GM12878 (cell line): ENCODE measurements around the gene FREY1. TPM values are rescaled to one million over a fixed set of nuclear protein-coding genes. Genes with fewer than 3 reads are reported as not detected.
A peak's percentile ranks its signal among the peaks of the same experiment; 100 is the strongest.

Source experiments
- ATAC-seq: fragments of 200-7000 bp; cut with Tn5 transposase; 3 replicates; pipeline ENCODE4 v1.9.1; 2020; ENCODE audit warnings: mild to moderate bottlenecking, moderate library complexity
- BruUV-seq: library from RNA; stranded (reverse); fragments of 400-500 nt; replicated peaks from 2 replicates; lab custom pipeline; 2021; lab: Mats Ljungman, UMichigan
- CTCF ChIA-PET: fragments of 300-600 bp; sonication (Branson Sonifier 250); formaldehyde crosslinking; extraction: SDS; loops from one replicate; lab custom pipeline; 2021; ENCODE audit warnings: inconsistent platforms; lab: Yijun Ruan, JAX
- POLR2A ChIA-PET: fragments of 350-600 bp; formaldehyde crosslinking; extraction: SDS; loops from one replicate; lab custom pipeline; 2021; ENCODE audit warnings: inconsistent platforms; lab: Charles Lee
- RAD21 ChIA-PET: fragments of 300-600 bp; sonication (Branson Sonifier 250); formaldehyde crosslinking; loops from one replicate; lab custom pipeline; 2023; ENCODE audit warnings: antibody characterized with exemption; ENCODE audit not compliant: unreplicated experiment; lab: Charles Lee
- SMC1A ChIA-PET: fragments of 300-600 bp; sonication (Branson Sonifier 250); formaldehyde crosslinking; loops from one replicate; lab custom pipeline; 2023; ENCODE audit not compliant: unreplicated experiment, uncharacterized antibody; lab: Charles Lee
- DNase-seq: peaks from one replicate; pipeline ENCODE4 v3.0.0-alpha.2; 2011; ENCODE audit warnings: low read depth, low spot score
- FAIRE-seq: peaks from 3 replicates; lab custom pipeline; 2011; peaks lifted over from hg19 to GRCh38; lab: Jason Lieb, UNC
- H2AFZ ChIP-seq: 2 replicates; pipeline ENCODE4 v1.6.0; 2011; ENCODE audit warnings: low read depth, low read length, control low read depth; ENCODE audit not compliant: control insufficient read depth
- H3K27ac ChIP-seq: 2 replicates; pipeline ENCODE4 v1.5.1; 2011; ENCODE audit warnings: control low read depth; ENCODE audit not compliant: control insufficient read depth, insufficient read depth
- H3K27me3 ChIP-seq, 2 experiments: replicated peaks in 1 of 2; 2 replicates each; pipeline versions ENCODE4 v1.6.0 to v1.6.1; 2011; ENCODE audit warnings: low read length in 1 of 2; ENCODE audit not compliant: control insufficient read depth in 2 of 2, insufficient read depth in 2 of 2
- H3K36me3 ChIP-seq, 2 experiments: 2 replicates each; pipeline ENCODE4 v1.5.1; 2011; ENCODE audit warnings: low read length in 1 of 2; ENCODE audit not compliant: control insufficient read depth in 2 of 2, insufficient read depth in 2 of 2
- H3K4me1 ChIP-seq: 2 replicates; pipeline ENCODE4 v1.6.1; 2011; ENCODE audit warnings: mild to moderate bottlenecking, low read length, moderate library complexity, mixed read lengths; ENCODE audit not compliant: control insufficient read depth, insufficient read depth
- H3K4me2 ChIP-seq: 2 replicates; pipeline ENCODE4 v1.6.0; 2011; ENCODE audit warnings: control low read depth; ENCODE audit not compliant: control insufficient read depth, insufficient read depth
- H3K4me3 ChIP-seq: fragments of 200-600 bp; sonication (generic); 2 replicates; pipeline ENCODE4 v1.5.1; 2016
- H3K79me2 ChIP-seq: 2 replicates; pipeline ENCODE4 v1.6.0; 2011; ENCODE audit warnings: low read length; ENCODE audit not compliant: control insufficient read depth, insufficient read depth
- H3K9ac ChIP-seq: 2 replicates; pipeline ENCODE4 v1.8.0; 2011; ENCODE audit warnings: low read length, control low read depth, mixed read lengths; ENCODE audit not compliant: control insufficient read depth, insufficient read depth
- H3K9me3 ChIP-seq: replicated peaks from 3 replicates; pipeline ENCODE4 v1.5.1; 2011; ENCODE audit warnings: mild to moderate bottlenecking, low read length; ENCODE audit not compliant: control insufficient read depth, insufficient read depth
- H4K20me1 ChIP-seq: 2 replicates; pipeline ENCODE4 v1.6.0; 2011; ENCODE audit not compliant: control insufficient read depth, insufficient read depth
- ASH2L ChIP-seq: fragments of 300-600, 200-600 bp; sonication (generic); IDR thresholded peaks from 2 replicates; pipeline ENCODE4 v1.6.1; 2017; ENCODE audit warnings: low read depth, mild to moderate bottlenecking, borderline replicate concordance
- CEBPB ChIP-seq, 2 experiments: fragments of 150-350 bp in 1 of 2; IDR thresholded peaks; 2 replicates each; pipeline ENCODE4 v1.6.1; 2012 to 2014; ENCODE audit warnings: low read depth in 2 of 2, low read length in 2 of 2, borderline replicate concordance in 1 of 2, inconsistent platforms in 1 of 2
- CHD4 ChIP-seq: fragments of 200-600 bp; sonication (generic); IDR thresholded peaks from 2 replicates; pipeline ENCODE4 v1.6.1; 2016; ENCODE audit warnings: mild to moderate bottlenecking
- EGR1 ChIP-seq, 2 experiments: IDR thresholded peaks; 1 replicate in 1 of 2; 2 replicates in 1 of 2; pipeline ENCODE4 v1.6.1; 2011 to 2012; ENCODE audit warnings: low read depth in 2 of 2, low read length in 2 of 2, borderline replicate concordance in 1 of 2, mild to moderate bottlenecking in 1 of 2, moderate library complexity in 1 of 2
- ETV6 ChIP-seq, 2 experiments: fragments of 450-650 bp in 1 of 2; IDR thresholded peaks in 1 of 2; conservative IDR thresholded peaks in 1 of 2; 2 replicates each; pipeline ENCODE4 v1.6.1; 2014; ENCODE audit warnings: antibody characterized with exemption in 1 of 2, borderline replicate concordance in 1 of 2, low read depth in 1 of 2, mild to moderate bottlenecking in 1 of 2, moderate library complexity in 1 of 2
- FOS ChIP-seq: IDR thresholded peaks from 3 replicates; pipeline ENCODE4 v1.6.1; 2011; ENCODE audit warnings: borderline replicate concordance; ENCODE audit not compliant: insufficient read length; ENCODE audit errors: extremely low read depth
- GABPA ChIP-seq: IDR thresholded peaks from 2 replicates; pipeline ENCODE4 v1.6.1; 2014; ENCODE audit warnings: antibody characterized with exemption, low read depth, mild to moderate bottlenecking, inconsistent platforms
- JUND ChIP-seq: IDR thresholded peaks from 2 replicates; pipeline ENCODE4 v1.6.1; 2012; ENCODE audit warnings: low read depth, mild to moderate bottlenecking, low read length, improper control_type of control experiment, moderate library complexity
- KDM1A ChIP-seq: fragments of 200-600 bp; sonication (generic); IDR thresholded peaks from 2 replicates; pipeline ENCODE4 v1.6.1; 2016; ENCODE audit warnings: borderline replicate concordance
- LARP7 ChIP-seq: fragments of 450-650 bp; IDR thresholded peaks from 2 replicates; pipeline ENCODE4 v1.6.1; 2017; ENCODE audit warnings: mild to moderate bottlenecking
- NR2F1 ChIP-seq: fragments of 450-650 bp; conservative IDR thresholded peaks from 2 replicates; pipeline ENCODE4 v1.6.1; 2017; ENCODE audit warnings: mild to moderate bottlenecking
- PAX5 ChIP-seq: IDR thresholded peaks from 2 replicates; pipeline ENCODE4 v1.6.1; 2011; ENCODE audit warnings: low read depth, low read length, borderline replicate concordance
- POLR2A ChIP-seq: IDR thresholded peaks from 2 replicates; pipeline ENCODE4 v1.6.1; 2011; ENCODE audit warnings: low read depth, mild to moderate bottlenecking, low read length
- POU2F2 ChIP-seq: IDR thresholded peaks from 3 replicates; pipeline ENCODE4 v1.6.1; 2011; ENCODE audit warnings: low read depth, mild to moderate bottlenecking, low read length, borderline replicate concordance
- RCOR1 ChIP-seq: conservative IDR thresholded peaks from 2 replicates; pipeline ENCODE4 v1.6.1; 2012; ENCODE audit warnings: low read depth, low read length, improper control_type of control experiment
- SIN3A ChIP-seq: IDR thresholded peaks from 2 replicates; pipeline ENCODE4 v1.6.1; 2012; ENCODE audit warnings: low read depth, low read length, improper control_type of control experiment
- SMARCA5 ChIP-seq: fragments of 450-650 bp; IDR thresholded peaks from 2 replicates; pipeline ENCODE4 v1.6.1; 2017; ENCODE audit warnings: mild to moderate bottlenecking
- WRNIP1 ChIP-seq: IDR thresholded peaks from 2 replicates; pipeline ENCODE4 v1.6.1; 2011; ENCODE audit warnings: low read depth, low read length, improper control_type of control experiment, borderline replicate concordance
- ZNF274 ChIP-seq: IDR thresholded peaks from one replicate; pipeline ENCODE4 v1.8.0; 2011; ENCODE audit not compliant: insufficient read length, insufficient read depth
- WGBS: methylation state at CpG from one replicate; pipeline ENCODE4 v1.1.6; 2016; ENCODE audit warnings: low lambda C conversion rate; ENCODE audit not compliant: insufficient replicate concordance, insufficient coverage; ENCODE audit errors: missing lambda C conversion rate; 5-methylcytosine and 5-hydroxymethylcytosine counted together
- in situ Hi-C: fragments of 300-500 bp; cut with MboI; formaldehyde crosslinking; loops from 9 replicates; pipeline ENCODE4 v1.14.3; 2018; ENCODE audit warnings: mixed read lengths
- intact Hi-C: fragments of 100-400 bp; cut with micrococcal nuclease; formaldehyde crosslinking; loops from one replicate; pipeline ENCODE4 v1.14.2; 2022; ENCODE audit not compliant: unreplicated experiment
- polyA plus RNA-seq, 11 experiments: library from polyadenylated mRNA; depleted of rRNA in 4 of 11; unstranded in 6 of 11; stranded (reverse) in 5 of 11; fragments of >200 nt; fragmentation: Nextera tagmentation in 4 of 11; fragmentation: Illumina TruSeq in 1 of 11; extraction: Ambion mirVana in 4 of 11; extraction: Trizol in 1 of 11; gene quantifications; 1 replicate in 1 of 11; 2 replicates in 10 of 11; pipeline versions ENCODE4 v1.2.1 to v1.2.3, GENCODE V29; 2011 to 2016; ENCODE audit warnings: inconsistent platforms in 2 of 11, missing spikeins in 2 of 11, low read depth in 1 of 11
- total RNA-seq, 4 experiments: library from RNA; depleted of rRNA in 3 of 4; stranded (reverse); fragments of >200 nt in 3 of 4; fragmentation: Illumina TruSeq in 1 of 4; extraction: Trizol in 1 of 4; gene quantifications; 2 replicates each; pipeline versions ENCODE4 v1.2.1 to v1.2.3, GENCODE V29; 2013 to 2021

Gene FREY1
- total and polyA plus RNA-seq, 10 of the 15 experiments (the other 5 are each of a cell fraction or from before 2014, with no cell fraction given) = 0.13 to 1.7 (median 0.39) TPM; not detected in 3

GRCh38 chr11:45907911-45908370 is 870 bp upstream of the FREY1 start:
- H3K4me3 ChIP-seq = no peak overlapping the region
- FAIRE-seq = no peak
- intact Hi-C loops (no loop called here), in situ Hi-C loops (no loop called here)
- H3K9ac ChIP-seq = no peak overlapping the region
- no peak overlapping the region for H2AFZ ChIP-seq
- no peaks in the 10 kb centered on the region for H3K4me1 ChIP-seq
- ATAC-seq = no peak
- SMC1A ChIA-PET = no interaction called here
- H3K9me3 ChIP-seq = no peaks in the 10 kb centered on the region
- WGBS = 70% methylated on average over 8 of the region's 8 CpGs
- POLR2A ChIA-PET = no interaction called here
- TF ChIP-seq ETV6 (conservative IDR thresholded peaks at IDR 0.05 in 1 of 2, IDR thresholded peaks at IDR 0.05 in 1 of 2; ENCODE audit: borderline replicate concordance in 1 of 2, low read depth in 1 of 2) (no peak), FOS (no peak), POLR2A (peak; percentile 39; the same call in 1 of the 2 replicates), CHD4 (no peak), JUND (no peak), CEBPB (IDR thresholded peaks at IDR 0.05; ENCODE audit: borderline replicate concordance in 1 of 2, low read depth in 2 of 2, low read length in 2 of 2) (no peak)
- no TSS peak for BruUV-seq
- no peak overlapping the region for H3K27ac ChIP-seq
- no peaks in the 10 kb centered on the region for H4K20me1 ChIP-seq
- DNase-seq = no peak
- H3K4me2 ChIP-seq = no peak overlapping the region
- CTCF ChIA-PET = no interaction called here
- H3K36me3 ChIP-seq = peaks cover 0 to 5% of the 10 kb centered on the region in 2 experiments; a peak in 2 of 4 replicates
- H3K27me3 ChIP-seq = no peaks in the 10 kb centered on the region
- RAD21 ChIA-PET = no interaction called here
- no peaks in the 10 kb centered on the region for H3K79me2 ChIP-seq

GRCh38 chr11:45906096-45906682 is 882 bp downstream of the FREY1 start:
- Histone ChIP-seq H3K27me3 (no peaks in the 10 kb centered on the region; a peak in 1 of 4 replicates), H3K27ac (no peak overlapping the region), H4K20me1 (no peaks in the 10 kb centered on the region), H3K9ac (no peak overlapping the region), H3K4me3 (no peak overlapping the region), H3K4me1 (no peaks in the 10 kb centered on the region), H3K4me2 (no peak overlapping the region), H3K79me2 (no peaks in the 10 kb centered on the region), H2AFZ (no peak overlapping the region), H3K9me3 (no peaks in the 10 kb centered on the region), H3K36me3 (peaks cover 0 to 5% of the 10 kb centered on the region in 2 experiments; a peak in 2 of 4 replicates)
- in situ Hi-C loops (no loop called here), intact Hi-C loops (no loop called here)
- DNase-seq = no peak
- ATAC-seq = peak; percentile 49
- ChIA-PET CTCF (no interaction called here), POLR2A (interaction anchor here (0.5 kb wide), 1 partner anchor 29 kb away, joined by 5 read pairs; no protein-coding TSS in a partner anchor), SMC1A (no interaction called here), RAD21 (no interaction called here)
- no TSS peak for BruUV-seq
- 54% methylated on average over 17 of the region's 19 CpGs for WGBS
- no peak for FAIRE-seq
- TF ChIP-seq LARP7 = no peak
- TF ChIP-seq POU2F2 = no peak
- no peak for TF ChIP-seq PAX5
- TF ChIP-seq NR2F1 = no peak
- no peak for TF ChIP-seq SMARCA5
- no peak for TF ChIP-seq ASH2L
- TF ChIP-seq POLR2A = no peak
- TF ChIP-seq SIN3A = no peak
- TF ChIP-seq RCOR1 = no peak
- TF ChIP-seq ZNF274 = no peak
- no peak for TF ChIP-seq EGR1 (IDR thresholded peaks at IDR 0.05; ENCODE audit: borderline replicate concordance in 1 of 2, low read depth in 2 of 2, low read length in 2 of 2)
- TF ChIP-seq KDM1A = no peak
- no peak for TF ChIP-seq GABPA
- TF ChIP-seq WRNIP1 = no peak
